Neural cell (in vitro differentiated cells): ENCODE measurements around the gene PHF24. TPM values are rescaled to one million over a fixed set of nuclear protein-coding genes. Genes with fewer than 3 reads are reported as not detected.

Experiments
- H2AFZ ChIP-seq: fragments of 200-600, 300-800 bp; sonication (generic), shearing (Covaris generic); 2 replicates; pipeline ENCODE4 v1.6.0; 2014; ENCODE audit warnings: low read depth, mild to moderate bottlenecking, antibody characterized with exemption, low read length, moderate library complexity
- H3F3A ChIP-seq: fragments of 200-600 bp; shearing (Covaris generic); 2 replicates; pipeline ENCODE4 v1.6.1; 2016; ENCODE audit warnings: mild to moderate bottlenecking, moderate library complexity, mixed read lengths, antibody characterized with exemption, low read length; ENCODE audit not compliant: insufficient read depth, poor library complexity, severe bottlenecking
- H3K27ac ChIP-seq: fragments of 200-600, 300-800 bp; sonication (generic), shearing (Covaris generic); 2 replicates; pipeline ENCODE4 v1.5.1; 2014; ENCODE audit warnings: mild to moderate bottlenecking, low read length, moderate library complexity
- H3K27me3 ChIP-seq: fragments of 300-800, 200-600 bp; sonication (generic), shearing (Covaris generic); 2 replicates; pipeline ENCODE4 v1.6.0; 2014; ENCODE audit warnings: mild to moderate bottlenecking, low read depth, low read length, moderate library complexity; ENCODE audit not compliant: insufficient read depth
- H3K36me3 ChIP-seq: fragments of 300-800, 200-600 bp; sonication (generic), shearing (Covaris generic); 2 replicates; pipeline ENCODE4 v1.5.1; 2014; ENCODE audit warnings: mild to moderate bottlenecking, antibody characterized with exemption, low read length, moderate library complexity; ENCODE audit not compliant: insufficient read depth
- H3K4me2 ChIP-seq: fragments of 300-800, 200-600 bp; sonication (generic), shearing (Covaris generic); 2 replicates; pipeline ENCODE4 v1.6.0; 2014; ENCODE audit warnings: mild to moderate bottlenecking, low read length
- H3K4me3 ChIP-seq: fragments of 300-800, 200-600 bp; sonication (generic), shearing (Covaris generic); 2 replicates; pipeline ENCODE4 v1.5.1; 2014; ENCODE audit warnings: mild to moderate bottlenecking, low read length, moderate library complexity
- H3K79me2 ChIP-seq: fragments of 200-600 bp; shearing (Covaris generic); replicated peaks from 2 replicates; pipeline ENCODE4 v1.6.0; 2014; ENCODE audit warnings: mild to moderate bottlenecking, low read length, moderate library complexity; ENCODE audit not compliant: insufficient read depth
- H3K9ac ChIP-seq: fragments of 300-800, 200-600 bp; sonication (generic), shearing (Covaris generic); 2 replicates; pipeline ENCODE4 v1.6.1; 2016; ENCODE audit warnings: mild to moderate bottlenecking, low read length, mixed read lengths
- H3K9me2 ChIP-seq: fragments of 200-600 bp; shearing (Covaris generic); 2 replicates; pipeline ENCODE4 v1.6.1; 2016; ENCODE audit warnings: mild to moderate bottlenecking, low read length, mixed read lengths; ENCODE audit not compliant: insufficient read depth
- H3K9me3 ChIP-seq: fragments of 200-600, 300-800 bp; sonication (generic), shearing (Covaris generic); 2 replicates; pipeline ENCODE4 v1.6.1; 2016; ENCODE audit warnings: mild to moderate bottlenecking, mixed run types, low read length, moderate library complexity, mixed read lengths
- H4K20me1 ChIP-seq: fragments of 200-600 bp; shearing (Covaris generic); 2 replicates; pipeline ENCODE4 v1.6.1; 2016; ENCODE audit warnings: mild to moderate bottlenecking, mixed run types; ENCODE audit not compliant: insufficient read depth
- CTCF ChIP-seq: fragments of 450-650 bp; IDR thresholded peaks from 2 replicates; pipeline ENCODE4 v1.5.1; 2014; ENCODE audit warnings: antibody characterized with exemption, mild to moderate bottlenecking, moderate library complexity; ENCODE audit not compliant: poor library complexity, severe bottlenecking
- EZH2 ChIP-seq: fragments of 200-600, 300-800 bp; shearing (Covaris generic), sonication (generic); IDR thresholded peaks from 2 replicates; pipeline ENCODE4 v1.6.1; 2014; ENCODE audit warnings: antibody characterized with exemption, low read length, borderline replicate concordance, mild to moderate bottlenecking; ENCODE audit not compliant: insufficient read depth, poor library complexity, severe bottlenecking
- MXI1 ChIP-seq: fragments of 450-650 bp; conservative IDR thresholded peaks from 2 replicates; pipeline ENCODE4 v1.6.1; 2014; ENCODE audit warnings: antibody characterized with exemption, mild to moderate bottlenecking; ENCODE audit not compliant: poor library complexity, severe bottlenecking
- RAD21 ChIP-seq: fragments of 450-650 bp; conservative IDR thresholded peaks from 2 replicates; pipeline ENCODE4 v1.6.1; 2014; ENCODE audit warnings: antibody characterized with exemption, mild to moderate bottlenecking, moderate library complexity
- SMC3 ChIP-seq: fragments of 450-650 bp; conservative IDR thresholded peaks from 2 replicates; pipeline ENCODE4 v1.6.1; 2014; ENCODE audit warnings: antibody characterized with exemption, mild to moderate bottlenecking, moderate library complexity; ENCODE audit not compliant: poor library complexity
- TAF1 ChIP-seq: IDR thresholded peaks from 2 replicates; pipeline ENCODE4 v1.6.1; 2012; ENCODE audit warnings: low read depth
- polyA plus RNA-seq: library from polyadenylated mRNA; depleted of rRNA; stranded (reverse); fragments of >200 nt; gene quantifications from 2 replicates; pipeline ENCODE4 v1.2.3, GENCODE V29; 2014
- TF ChIP-seq, protein P1 (sequence below): IDR thresholded peaks from 2 replicates; pipeline ENCODE4 v1.6.1; 2012; ENCODE audit warnings: borderline replicate concordance

PHF24 gene
- polyA plus RNA-seq, 1 donor from 2014 or later, result 2.4 TPM

DNA sequence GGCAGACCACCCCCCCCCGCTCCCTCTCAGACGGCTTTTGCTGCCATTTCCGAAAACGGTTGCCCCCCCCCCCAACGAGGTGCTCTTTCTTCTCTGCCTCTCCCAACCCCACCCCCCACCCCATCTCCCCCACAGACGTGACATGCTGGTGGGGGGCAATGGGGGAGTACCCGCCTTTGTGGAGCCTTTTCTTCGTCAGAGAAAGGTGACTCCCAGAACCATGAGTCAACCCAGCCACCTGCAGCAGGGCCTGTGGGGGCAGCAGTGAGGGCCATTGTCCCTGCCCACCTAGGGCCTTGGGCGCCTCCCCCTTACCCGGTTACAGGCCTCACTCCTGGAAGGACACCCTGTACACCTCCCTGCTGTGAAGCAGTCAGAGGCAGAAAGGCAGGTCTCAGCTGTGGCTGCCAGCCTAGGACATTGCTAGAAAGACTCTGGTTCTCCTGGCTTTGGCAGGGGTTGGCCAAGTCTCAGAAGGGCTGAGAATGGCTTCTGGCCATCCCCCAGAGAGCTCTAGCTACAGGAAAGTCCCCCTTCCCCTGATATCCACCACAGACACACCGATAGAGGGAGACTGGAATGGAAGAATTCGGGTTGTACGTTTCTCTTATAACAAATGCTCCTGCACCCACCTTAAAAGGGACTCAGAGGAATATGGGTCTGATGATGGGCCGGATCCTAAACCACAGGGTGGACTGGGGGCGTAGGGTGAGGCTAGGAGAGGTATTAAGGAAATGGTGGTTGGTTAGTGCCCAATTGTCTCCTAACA is 33.7 kb downstream of the PHF24 start:
- H3K4me2 ChIP-seq, result peak overlapping the region; percentile 92
- H3K9me2 ChIP-seq, result no peaks in the 10 kb centered on the region
- no peaks in the 10 kb centered on the region for H3F3A ChIP-seq
- peak overlapping the region; percentile 100 for H3K9ac ChIP-seq
- no peaks in the 10 kb centered on the region for H3K27me3 ChIP-seq
- H3K9me3 ChIP-seq, result no peaks in the 10 kb centered on the region
- TF ChIP-seq EZH2, result no peak
- TF ChIP-seq CTCF, result peak; percentile 30
- H4K20me1 ChIP-seq, result no peaks in the 10 kb centered on the region
- peak overlapping the region; percentile 99 for H3K27ac ChIP-seq
- H3K36me3 ChIP-seq, result peaks cover 12% of the 10 kb centered on the region
- H3K79me2 ChIP-seq, result peaks cover 47% of the 10 kb centered on the region
- H3K4me3 ChIP-seq, result peak overlapping the region; percentile 93
- no peak overlapping the region for H2AFZ ChIP-seq

DNA sequence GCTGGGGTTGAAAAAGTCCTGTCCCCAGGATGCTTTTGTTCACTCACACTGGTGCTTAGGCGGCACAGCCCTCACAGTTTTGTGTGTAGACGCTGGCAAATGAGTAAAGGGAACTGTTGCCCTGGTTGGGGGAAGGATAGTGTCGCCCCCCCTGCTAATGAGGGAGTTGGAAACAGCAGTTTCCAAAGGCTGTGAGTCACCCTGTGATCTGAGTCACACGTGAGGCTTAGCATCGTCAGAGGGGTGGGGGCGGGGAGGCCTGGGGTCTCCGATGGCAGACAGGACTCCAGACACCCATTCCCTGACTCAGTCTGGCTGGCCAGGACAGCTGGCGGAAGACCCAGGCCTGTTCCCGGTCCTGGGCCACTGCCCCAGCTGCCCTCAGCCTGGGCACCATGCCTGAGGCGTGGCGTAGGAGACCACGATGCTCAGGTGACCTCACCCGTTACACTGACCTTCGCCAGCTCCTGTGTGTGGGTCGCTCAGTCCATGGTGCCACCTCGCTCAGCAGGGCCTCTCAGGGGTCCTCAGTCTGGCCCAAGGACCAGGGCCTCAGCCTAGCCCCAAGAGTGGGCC is 34.4 kb downstream of the PHF24 start:
- no peak overlapping the region for H2AFZ ChIP-seq
- TF ChIP-seq EZH2, result no peak
- no peak for TF ChIP-seq TAF1
- no peak for TF ChIP-seq RAD21
- no peak for TF ChIP-seq SMC3
- no peak for TF ChIP-seq CTCF
- no peak for TF ChIP-seq MXI1
- TF ChIP-seq, protein P1, sequence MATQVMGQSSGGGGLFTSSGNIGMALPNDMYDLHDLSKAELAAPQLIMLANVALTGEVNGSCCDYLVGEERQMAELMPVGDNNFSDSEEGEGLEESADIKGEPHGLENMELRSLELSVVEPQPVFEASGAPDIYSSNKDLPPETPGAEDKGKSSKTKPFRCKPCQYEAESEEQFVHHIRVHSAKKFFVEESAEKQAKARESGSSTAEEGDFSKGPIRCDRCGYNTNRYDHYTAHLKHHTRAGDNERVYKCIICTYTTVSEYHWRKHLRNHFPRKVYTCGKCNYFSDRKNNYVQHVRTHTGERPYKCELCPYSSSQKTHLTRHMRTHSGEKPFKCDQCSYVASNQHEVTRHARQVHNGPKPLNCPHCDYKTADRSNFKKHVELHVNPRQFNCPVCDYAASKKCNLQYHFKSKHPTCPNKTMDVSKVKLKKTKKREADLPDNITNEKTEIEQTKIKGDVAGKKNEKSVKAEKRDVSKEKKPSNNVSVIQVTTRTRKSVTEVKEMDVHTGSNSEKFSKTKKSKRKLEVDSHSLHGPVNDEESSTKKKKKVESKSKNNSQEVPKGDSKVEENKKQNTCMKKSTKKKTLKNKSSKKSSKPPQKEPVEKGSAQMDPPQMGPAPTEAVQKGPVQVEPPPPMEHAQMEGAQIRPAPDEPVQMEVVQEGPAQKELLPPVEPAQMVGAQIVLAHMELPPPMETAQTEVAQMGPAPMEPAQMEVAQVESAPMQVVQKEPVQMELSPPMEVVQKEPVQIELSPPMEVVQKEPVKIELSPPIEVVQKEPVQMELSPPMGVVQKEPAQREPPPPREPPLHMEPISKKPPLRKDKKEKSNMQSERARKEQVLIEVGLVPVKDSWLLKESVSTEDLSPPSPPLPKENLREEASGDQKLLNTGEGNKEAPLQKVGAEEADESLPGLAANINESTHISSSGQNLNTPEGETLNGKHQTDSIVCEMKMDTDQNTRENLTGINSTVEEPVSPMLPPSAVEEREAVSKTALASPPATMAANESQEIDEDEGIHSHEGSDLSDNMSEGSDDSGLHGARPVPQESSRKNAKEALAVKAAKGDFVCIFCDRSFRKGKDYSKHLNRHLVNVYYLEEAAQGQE, result no peak
- H3K4me2 ChIP-seq, result peak overlapping the region; percentile 92
- H3K9me2 ChIP-seq, result no peaks in the 10 kb centered on the region
- H4K20me1 ChIP-seq, result no peaks in the 10 kb centered on the region
- peak overlapping the region; percentile 93 for H3K4me3 ChIP-seq
- no peaks in the 10 kb centered on the region for H3F3A ChIP-seq
- peaks cover 47% of the 10 kb centered on the region for H3K79me2 ChIP-seq
- H3K9me3 ChIP-seq, result no peaks in the 10 kb centered on the region
- H3K36me3 ChIP-seq, result peaks cover 17% of the 10 kb centered on the region
- H3K27me3 ChIP-seq, result no peaks in the 10 kb centered on the region
- peak overlapping the region; percentile 100 for H3K9ac ChIP-seq
- peak overlapping the region; percentile 99 for H3K27ac ChIP-seq
